Calu3 (cell line): ENCODE data around the gene TBL1X. TPM values are rescaled to one million over a fixed set of nuclear protein-coding genes. Genes with fewer than 3 reads are reported as not detected.
A peak's percentile ranks its signal among the peaks of the same experiment; 100 is the strongest.

Source experiments
- BruUV-seq: library from RNA; stranded (reverse); fragments of 400-500 nt; replicated peaks from 2 replicates; lab custom pipeline; 2021; lab: Mats Ljungman, UMichigan
- CTCF ChIA-PET: fragments of 300-600 bp; sonication (Branson Sonifier 250); formaldehyde crosslinking; loops from one replicate; lab custom pipeline; 2022; ENCODE audit warnings: antibody characterized with exemption; lab: Charles Lee
- DNase-seq: peaks from one replicate; pipeline ENCODE4 v3.0.0; 2022
- H3K27ac Mint-ChIP-seq: one replicate; pipeline ENCODE4 v1.8.0; 2022; ENCODE audit warnings: mixed read lengths; ENCODE audit not compliant: unreplicated experiment
- H3K27me3 Mint-ChIP-seq: one replicate; pipeline ENCODE4 v1.8.0; 2022; ENCODE audit warnings: mixed read lengths; ENCODE audit not compliant: unreplicated experiment
- H3K36me3 Mint-ChIP-seq: one replicate; pipeline ENCODE4 v1.8.0; 2022; ENCODE audit warnings: mild to moderate bottlenecking, moderate library complexity, mixed read lengths; ENCODE audit not compliant: insufficient read depth, unreplicated experiment
- H3K4me1 Mint-ChIP-seq: one replicate; pipeline ENCODE4 v1.8.0; 2022; ENCODE audit warnings: mild to moderate bottlenecking, low read depth, mixed read lengths; ENCODE audit not compliant: unreplicated experiment
- H3K4me3 Mint-ChIP-seq: one replicate; pipeline ENCODE4 v1.8.0; 2022; ENCODE audit warnings: mild to moderate bottlenecking, low read depth, moderate library complexity, mixed read lengths; ENCODE audit not compliant: unreplicated experiment
- H3K9me3 Mint-ChIP-seq: one replicate; pipeline ENCODE4 v1.8.0; 2022; ENCODE audit warnings: low read depth, mixed read lengths; ENCODE audit not compliant: unreplicated experiment
- intact Hi-C: fragments of 100-400 bp; cut with micrococcal nuclease; formaldehyde crosslinking; loops from one replicate; pipeline ENCODE4 v1.10.0; 2022; ENCODE audit not compliant: unreplicated experiment
- total RNA-seq: library from RNA; stranded (reverse); gene quantifications from 2 replicates; pipeline ENCODE4 v1.2.3, GENCODE V29; 2022
- TF ChIP-seq, protein P1 (sequence below): fragments of 200-600 bp; IDR thresholded peaks from one replicate; pipeline ENCODE4 v1.8.0; 2022; ENCODE audit warnings: antibody characterized with exemption; ENCODE audit not compliant: unreplicated experiment

The TBL1X gene
- total RNA-seq, 1 experiment from 2014 or later, result 25.0 TPM

DNA sequence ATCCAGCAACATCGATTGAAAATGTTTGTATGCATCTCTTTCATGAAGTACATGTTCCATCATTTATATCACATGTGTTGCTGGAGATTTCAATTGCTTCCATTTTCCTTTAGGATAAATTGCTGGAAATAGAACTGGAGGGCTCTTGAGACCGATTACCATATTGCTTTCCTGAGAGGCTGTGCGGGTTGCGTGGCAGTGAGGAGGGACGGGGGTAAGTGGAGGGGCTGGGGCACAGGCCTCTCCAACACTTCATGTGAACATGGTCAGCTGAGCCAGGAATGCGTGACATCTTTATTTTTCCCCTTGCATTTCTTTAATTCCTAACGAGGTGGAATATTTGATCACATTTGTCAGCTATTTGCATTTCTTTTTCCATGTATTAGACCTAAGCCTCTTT, 144.6 kb downstream of the TBL1X start:
- Mint-ChIP-seq H3K4me1 (peaks cover 18% of the 10 kb centered on the region), H3K27ac (no peak overlapping the region), H3K27me3 (no peaks in the 10 kb centered on the region), H3K36me3 (no peaks in the 10 kb centered on the region), H3K4me3 (no peak overlapping the region), H3K9me3 (no peaks in the 10 kb centered on the region)
- DNase-seq, result no peak
- BruUV-seq, result no TSS peak
- intact Hi-C loops, result no loop called here
- CTCF ChIA-PET, result no interaction called here
- TF ChIP-seq, protein P1, sequence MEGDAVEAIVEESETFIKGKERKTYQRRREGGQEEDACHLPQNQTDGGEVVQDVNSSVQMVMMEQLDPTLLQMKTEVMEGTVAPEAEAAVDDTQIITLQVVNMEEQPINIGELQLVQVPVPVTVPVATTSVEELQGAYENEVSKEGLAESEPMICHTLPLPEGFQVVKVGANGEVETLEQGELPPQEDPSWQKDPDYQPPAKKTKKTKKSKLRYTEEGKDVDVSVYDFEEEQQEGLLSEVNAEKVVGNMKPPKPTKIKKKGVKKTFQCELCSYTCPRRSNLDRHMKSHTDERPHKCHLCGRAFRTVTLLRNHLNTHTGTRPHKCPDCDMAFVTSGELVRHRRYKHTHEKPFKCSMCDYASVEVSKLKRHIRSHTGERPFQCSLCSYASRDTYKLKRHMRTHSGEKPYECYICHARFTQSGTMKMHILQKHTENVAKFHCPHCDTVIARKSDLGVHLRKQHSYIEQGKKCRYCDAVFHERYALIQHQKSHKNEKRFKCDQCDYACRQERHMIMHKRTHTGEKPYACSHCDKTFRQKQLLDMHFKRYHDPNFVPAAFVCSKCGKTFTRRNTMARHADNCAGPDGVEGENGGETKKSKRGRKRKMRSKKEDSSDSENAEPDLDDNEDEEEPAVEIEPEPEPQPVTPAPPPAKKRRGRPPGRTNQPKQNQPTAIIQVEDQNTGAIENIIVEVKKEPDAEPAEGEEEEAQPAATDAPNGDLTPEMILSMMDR, result no peak

DNA sequence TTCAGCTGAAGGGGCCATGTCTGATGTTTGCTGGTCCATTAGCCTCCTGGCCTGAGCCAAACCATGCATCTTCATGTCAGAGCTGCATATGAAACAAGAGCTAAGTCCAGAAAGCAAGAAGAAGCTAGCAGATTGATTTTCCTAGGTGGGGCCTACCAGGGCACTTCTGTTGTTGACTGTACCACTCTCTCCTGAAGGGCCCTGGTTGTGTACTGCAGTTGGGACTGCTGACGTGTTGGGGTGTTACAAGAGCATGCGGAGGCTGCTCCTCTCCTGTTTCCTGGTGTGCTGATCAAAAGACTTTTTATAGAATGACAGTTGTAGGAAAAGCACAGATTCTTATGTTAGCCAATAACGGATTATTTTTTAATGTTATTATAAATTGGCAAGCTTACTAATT, 145.1 kb downstream of the TBL1X start:
- no peak for DNase-seq
- TF ChIP-seq, protein P1, result no peak
- Mint-ChIP-seq H3K27me3 (no peaks in the 10 kb centered on the region), H3K4me3 (no peak overlapping the region), H3K27ac (no peak overlapping the region), H3K4me1 (peaks cover 18% of the 10 kb centered on the region), H3K9me3 (no peaks in the 10 kb centered on the region), H3K36me3 (no peaks in the 10 kb centered on the region)
- CTCF ChIA-PET, result interaction anchor here (0.6 kb wide), 1 partner anchor 182 kb away, joined by 3 read pairs; no protein-coding TSS in a partner anchor
- no TSS peak for BruUV-seq
- intact Hi-C loops, result no loop called here

DNA sequence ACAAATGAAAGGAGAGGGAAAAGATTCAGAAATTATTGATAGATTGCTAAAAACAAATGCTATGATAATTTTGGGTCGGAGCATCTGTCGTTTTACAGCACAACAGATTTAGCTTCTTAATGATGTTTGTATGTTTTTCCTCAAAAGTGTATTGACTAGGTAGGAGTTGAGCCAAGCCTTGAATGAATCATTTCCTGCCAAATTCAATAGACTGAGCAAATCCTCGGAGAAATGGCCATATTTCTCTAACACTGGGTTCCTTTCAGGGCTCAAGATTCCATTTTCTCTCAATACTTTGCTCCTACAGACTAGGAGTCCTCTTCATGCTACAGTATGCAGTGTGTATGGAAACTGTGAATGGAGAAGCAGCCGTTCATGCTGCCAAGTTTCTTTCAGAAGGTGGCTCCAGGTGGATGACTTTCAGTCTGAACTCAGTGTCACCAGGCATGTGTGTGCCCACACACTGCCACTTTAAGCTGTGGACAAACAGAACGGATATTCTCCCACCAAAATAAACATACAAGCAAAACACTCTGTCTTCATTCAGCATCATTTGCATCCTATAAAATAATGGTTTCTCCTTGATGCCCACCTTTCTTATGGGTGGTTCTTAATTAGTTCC, 146.0 kb downstream of the TBL1X start:
- H3K27ac Mint-ChIP-seq, result no peak overlapping the region
- H3K27me3 Mint-ChIP-seq, result no peaks in the 10 kb centered on the region
- intact Hi-C loops, result no loop called here
- H3K4me3 Mint-ChIP-seq, result peak overlapping the region; percentile 50
- no peaks in the 10 kb centered on the region for H3K36me3 Mint-ChIP-seq
- BruUV-seq, result no TSS peak
- peaks cover 18% of the 10 kb centered on the region for H3K4me1 Mint-ChIP-seq
- no peaks in the 10 kb centered on the region for H3K9me3 Mint-ChIP-seq
- TF ChIP-seq, protein P1, result no peak
- DNase-seq, result no peak
- CTCF ChIA-PET, result interaction anchor here (0.6 to 0.7 kb wide), 2 partner anchors 183 to 444 kb away, joined by 3 read pairs; no protein-coding TSS in a partner anchor

DNA sequence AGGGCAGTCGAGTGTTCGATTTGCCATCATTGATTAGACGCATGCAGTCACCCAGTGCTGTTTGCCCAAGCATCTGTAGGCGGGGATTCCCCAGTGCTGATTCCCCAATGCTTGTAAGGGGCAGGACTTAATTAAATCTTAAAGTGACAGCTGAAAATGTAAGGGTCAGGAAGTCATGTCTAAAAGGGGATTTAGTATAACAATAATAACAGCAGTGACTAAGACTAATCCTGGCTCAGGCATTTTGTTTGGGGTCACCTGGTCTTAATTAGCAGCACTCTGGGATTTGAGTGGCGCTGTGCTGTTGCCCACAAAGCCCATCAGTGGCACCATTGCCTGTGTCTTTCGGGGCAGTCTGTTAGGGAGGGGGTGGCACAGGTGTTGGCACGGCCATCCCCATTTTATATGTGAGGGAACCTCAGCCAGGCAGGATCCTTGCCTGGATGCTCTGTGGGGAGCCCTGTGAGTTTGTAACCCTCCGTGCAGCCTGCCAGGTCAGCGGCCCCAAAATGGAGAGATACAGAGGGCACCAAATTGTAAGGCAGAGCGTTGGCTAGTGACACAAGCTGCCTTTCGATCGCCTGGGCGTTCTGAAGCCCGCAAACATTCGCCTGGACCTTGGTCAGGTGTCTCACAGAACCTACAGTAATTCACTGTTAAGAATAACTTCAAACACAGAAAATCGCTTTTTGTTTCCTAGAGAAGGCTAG, 146.7 kb downstream of the TBL1X start:
- no TSS peak for BruUV-seq
- TF ChIP-seq, protein P1, result no peak
- CTCF ChIA-PET, result interaction anchor here (0.7 kb wide), 1 partner anchor 445 kb away, joined by 3 read pairs; no protein-coding TSS in a partner anchor
- Mint-ChIP-seq H3K9me3 (no peaks in the 10 kb centered on the region), H3K4me1 (peaks cover 18% of the 10 kb centered on the region), H3K27me3 (no peaks in the 10 kb centered on the region), H3K36me3 (no peaks in the 10 kb centered on the region), H3K4me3 (peak overlapping the region; percentile 50), H3K27ac (no peak overlapping the region)
- peak; percentile 14 for DNase-seq
- intact Hi-C loops, result no loop called here
